ENCODE results near the gene GSTA3. TPM values are rescaled to one million over a fixed set of nuclear protein-coding genes. Genes with fewer than 3 reads are reported as not detected.

The GSTA3 gene
- polyA plus RNA-seq, 1 experiment, result not detected

DNA sequence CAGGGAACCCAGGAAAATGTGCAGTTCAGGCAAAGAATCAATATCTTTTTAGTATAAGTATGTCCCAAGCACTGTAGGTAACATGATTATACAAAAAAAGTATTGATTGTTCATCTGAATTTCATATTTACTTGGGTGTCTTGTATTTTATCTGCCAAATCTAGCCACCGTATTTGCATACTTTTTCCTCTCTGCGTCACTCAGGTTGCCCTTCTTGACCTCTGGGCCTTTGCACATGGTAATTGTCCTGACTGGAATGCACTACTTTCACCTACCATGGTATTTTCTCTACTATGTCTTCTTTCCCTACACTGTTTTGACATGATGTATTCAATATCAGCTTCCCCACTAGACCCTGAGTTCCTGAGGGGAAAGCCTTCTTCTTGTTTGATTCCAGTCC lies 15.2 kb downstream of the GSTA3 start:
- TF ChIP-seq, protein P1, sequence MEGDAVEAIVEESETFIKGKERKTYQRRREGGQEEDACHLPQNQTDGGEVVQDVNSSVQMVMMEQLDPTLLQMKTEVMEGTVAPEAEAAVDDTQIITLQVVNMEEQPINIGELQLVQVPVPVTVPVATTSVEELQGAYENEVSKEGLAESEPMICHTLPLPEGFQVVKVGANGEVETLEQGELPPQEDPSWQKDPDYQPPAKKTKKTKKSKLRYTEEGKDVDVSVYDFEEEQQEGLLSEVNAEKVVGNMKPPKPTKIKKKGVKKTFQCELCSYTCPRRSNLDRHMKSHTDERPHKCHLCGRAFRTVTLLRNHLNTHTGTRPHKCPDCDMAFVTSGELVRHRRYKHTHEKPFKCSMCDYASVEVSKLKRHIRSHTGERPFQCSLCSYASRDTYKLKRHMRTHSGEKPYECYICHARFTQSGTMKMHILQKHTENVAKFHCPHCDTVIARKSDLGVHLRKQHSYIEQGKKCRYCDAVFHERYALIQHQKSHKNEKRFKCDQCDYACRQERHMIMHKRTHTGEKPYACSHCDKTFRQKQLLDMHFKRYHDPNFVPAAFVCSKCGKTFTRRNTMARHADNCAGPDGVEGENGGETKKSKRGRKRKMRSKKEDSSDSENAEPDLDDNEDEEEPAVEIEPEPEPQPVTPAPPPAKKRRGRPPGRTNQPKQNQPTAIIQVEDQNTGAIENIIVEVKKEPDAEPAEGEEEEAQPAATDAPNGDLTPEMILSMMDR (IDR thresholded peaks at IDR 0.05; ENCODE audit: low read depth, low read length), result no peak
- ChIA-PET POLR2A (no interaction called here), CTCF (interaction anchor here (1.7 kb wide), 1 partner anchor 12 kb away, joined by 6 read pairs; no protein-coding TSS in a partner anchor)
- Histone ChIP-seq H3K9me3 (ENCODE audit: control insufficient read depth, insufficient read depth, low read length) (peaks cover 6% of the 10 kb centered on the region; the same call in 1 of the 2 replicates), H3K4me3 (ENCODE audit: low read depth, low read length) (no peak overlapping the region), H3K27me3 (ENCODE audit: control insufficient read depth, insufficient read depth, low read length) (peaks cover 9% of the 10 kb centered on the region), H3K27ac (ENCODE audit: low read depth, low read length) (no peak overlapping the region)
- no peak for DNase-seq (ENCODE audit: low read depth, low spot score)

DNA sequence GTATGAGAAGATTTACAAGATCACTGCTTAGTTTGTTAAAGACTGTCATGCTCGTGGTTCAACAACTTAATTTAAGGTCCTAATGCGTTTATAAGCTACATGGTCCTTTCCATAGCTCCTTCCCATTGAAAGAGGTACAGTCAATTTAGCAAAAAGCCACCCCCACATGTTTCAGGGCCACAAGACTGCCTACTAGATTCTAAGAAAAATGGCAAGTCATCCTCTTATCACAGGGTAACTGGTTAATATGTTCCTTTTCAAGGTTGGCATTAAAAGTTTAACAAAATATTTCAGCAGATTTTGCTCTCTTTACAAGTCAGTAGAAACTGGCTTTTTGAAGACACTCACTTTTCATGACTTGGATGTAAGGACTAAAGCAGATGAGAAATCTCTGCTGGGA lies 15.7 kb downstream of the GSTA3 start:
- H3K27ac ChIP-seq (ENCODE audit: low read depth, low read length), result no peak overlapping the region
- H3K4me3 ChIP-seq (ENCODE audit: low read depth, low read length), result no peak overlapping the region
- no peak for DNase-seq (ENCODE audit: low read depth, low spot score)
- ChIA-PET CTCF (interaction anchor here (1.7 kb wide), 1 partner anchor 12 kb away, joined by 6 read pairs; no protein-coding TSS in a partner anchor), POLR2A (no interaction called here)
- H3K27me3 ChIP-seq (ENCODE audit: control insufficient read depth, insufficient read depth, low read length), result peaks cover 9% of the 10 kb centered on the region
- peaks cover 6% of the 10 kb centered on the region; the same call in 1 of the 2 replicates for H3K9me3 ChIP-seq (ENCODE audit: control insufficient read depth, insufficient read depth, low read length)
- TF ChIP-seq, protein P1 (IDR thresholded peaks at IDR 0.05; ENCODE audit: low read depth, low read length), result no peak

DNA sequence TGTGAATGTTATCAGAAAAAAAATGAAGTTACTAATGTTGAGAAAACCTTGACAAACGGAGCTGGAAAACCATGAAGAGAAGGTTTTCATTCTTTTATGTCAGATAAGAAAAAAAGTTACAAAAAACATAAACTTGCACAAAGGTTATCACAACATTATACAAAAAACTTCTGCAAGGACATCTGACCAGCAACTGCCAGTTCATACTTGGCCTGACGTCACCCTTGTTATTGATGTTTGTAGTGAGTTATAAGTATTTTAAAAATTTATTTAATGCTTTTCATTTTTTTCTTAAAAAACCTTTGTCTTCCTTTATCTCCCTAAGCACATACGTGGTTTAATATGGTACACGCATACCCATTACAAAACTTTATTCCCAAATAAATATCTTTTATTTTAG lies 16.3 kb downstream of the GSTA3 start:
- Histone ChIP-seq H3K27me3 (ENCODE audit: control insufficient read depth, insufficient read depth, low read length) (peaks cover 9% of the 10 kb centered on the region), H3K9me3 (ENCODE audit: control insufficient read depth, insufficient read depth, low read length) (peaks cover 6% of the 10 kb centered on the region; the same call in 1 of the 2 replicates), H3K4me3 (ENCODE audit: low read depth, low read length) (no peak overlapping the region), H3K27ac (ENCODE audit: low read depth, low read length) (no peak overlapping the region)
- ChIA-PET CTCF (interaction anchor here (1.7 kb wide), 1 partner anchor 11 kb away, joined by 6 read pairs; no protein-coding TSS in a partner anchor), POLR2A (no interaction called here)
- DNase-seq (ENCODE audit: low read depth, low spot score), result no peak
- TF ChIP-seq, protein P1 (IDR thresholded peaks at IDR 0.05; ENCODE audit: low read depth, low read length), result no peak

DNA sequence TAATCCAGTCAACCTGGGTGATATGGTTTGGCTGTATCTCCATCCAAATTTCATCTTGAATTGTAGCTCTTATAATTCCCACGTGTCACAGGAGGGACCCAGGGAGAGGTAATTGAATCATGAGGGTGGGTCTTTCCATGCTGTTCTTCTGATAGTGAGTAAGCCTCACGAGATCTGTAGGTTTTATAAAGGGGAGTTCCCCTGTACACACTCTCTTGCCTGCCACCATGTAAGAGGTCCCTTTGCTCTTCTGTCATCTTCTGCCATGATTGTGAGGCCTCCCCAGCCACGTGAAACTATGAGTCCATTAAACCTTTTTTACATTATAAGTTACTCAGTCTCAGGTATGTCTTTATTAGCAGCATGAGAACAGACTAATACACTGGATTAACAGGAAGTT lies 19.5 kb downstream of the GSTA3 start:
- Histone ChIP-seq H3K9me3 (ENCODE audit: control insufficient read depth, insufficient read depth, low read length) (no peaks in the 10 kb centered on the region), H3K27ac (ENCODE audit: low read depth, low read length) (no peak overlapping the region), H3K4me3 (ENCODE audit: low read depth, low read length) (no peak overlapping the region), H3K27me3 (ENCODE audit: control insufficient read depth, insufficient read depth, low read length) (peaks cover 6% of the 10 kb centered on the region)
- CTCF ChIA-PET, result no interaction called here
- POLR2A ChIA-PET, result no interaction called here
- TF ChIP-seq, protein P1 (IDR thresholded peaks at IDR 0.05; ENCODE audit: low read depth, low read length), result no peak
- no peak for DNase-seq (ENCODE audit: low read depth, low spot score)

DNA sequence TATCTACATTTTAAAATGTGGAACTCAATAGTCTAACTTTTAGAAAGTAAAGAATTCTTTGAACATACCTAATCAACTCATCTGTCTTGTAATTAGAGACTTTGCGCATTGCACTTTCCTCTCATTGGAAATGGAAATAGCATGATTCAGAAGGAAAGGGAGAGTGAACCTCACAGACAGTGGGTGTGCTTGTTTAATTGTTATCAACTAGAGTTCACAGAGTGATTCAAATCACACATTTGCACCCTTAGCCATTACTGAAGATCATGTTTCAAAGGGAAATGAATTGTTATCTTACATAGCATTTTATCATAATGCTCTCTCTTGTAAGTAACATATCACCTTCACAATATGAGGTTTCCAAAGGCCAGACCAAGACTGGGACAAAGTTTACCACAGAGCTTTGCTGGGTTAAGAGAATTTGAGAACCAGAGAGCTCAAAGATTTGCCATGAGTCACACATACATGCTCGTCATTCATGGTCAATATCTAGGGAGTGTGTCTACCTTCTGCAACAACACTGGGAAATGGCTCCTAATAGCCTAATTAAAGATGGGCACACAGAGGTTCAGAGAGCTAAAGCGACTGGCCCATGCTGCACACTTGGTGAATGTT lies 21.5 kb downstream of the GSTA3 start:
- Histone ChIP-seq H3K4me3 (ENCODE audit: low read depth, low read length) (no peak overlapping the region), H3K27me3 (ENCODE audit: control insufficient read depth, insufficient read depth, low read length) (peaks cover 6% of the 10 kb centered on the region), H3K27ac (ENCODE audit: low read depth, low read length) (no peak overlapping the region), H3K9me3 (ENCODE audit: control insufficient read depth, insufficient read depth, low read length) (no peaks in the 10 kb centered on the region)
- DNase-seq (ENCODE audit: low read depth, low spot score), result no peak
- TF ChIP-seq, protein P1 (IDR thresholded peaks at IDR 0.05; ENCODE audit: low read depth, low read length), result no peak
- POLR2A ChIA-PET, result no interaction called here
- CTCF ChIA-PET, result interaction anchor here (1.3 kb wide), 1 partner anchor 10 kb away, joined by 3 read pairs; no protein-coding TSS in a partner anchor

All from AG04450 (cell line).